ENCODE measurements around the gene VEGFB.

DNA sequence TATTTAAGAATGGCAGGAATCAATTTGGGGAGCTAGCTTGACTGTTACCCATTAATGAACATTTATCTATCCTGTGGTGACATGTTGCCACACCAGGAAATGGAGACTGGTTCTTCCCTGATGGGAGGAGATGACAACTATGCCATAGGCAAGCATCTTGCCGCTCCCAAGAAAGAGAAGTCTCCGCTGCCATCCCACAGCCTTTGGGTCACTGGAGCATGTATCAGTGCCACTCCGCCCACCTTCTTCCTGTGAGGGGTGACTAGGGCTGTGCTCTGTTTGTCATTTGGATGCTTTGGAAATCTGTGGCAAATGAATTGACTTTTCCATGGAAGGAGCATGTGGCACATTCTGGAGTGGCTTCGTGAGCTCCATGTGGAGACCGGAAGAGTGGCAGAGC is 42.0 kb upstream of the VEGFB start:
- TF ChIP-seq CTCF (IDR thresholded peaks at IDR 0.05) (no peak), POLR2AphosphoS5 (IDR thresholded peaks at IDR 0.05; ENCODE audit: low read depth, low read length) (no peak)

Measured in Panc1 (cell line).